Measurements from ENCODE around the gene EMX2.
"Not testable (repeated sequence)": the region's sequence is repeated elsewhere in the genome, so short reads cannot be mapped to it uniquely, and the experiment has no call there.

The EMX2 gene

GRCh38 chr10:117542706-117543224, at the start of gene EMX2:
TSS of gene EMX2 (plus strand) at chr10:117542746. CDS start at chr10:117543268, 522 bp downstream.
- DNase-seq (ENCODE audit: low spot score) = no peak

DNA sequence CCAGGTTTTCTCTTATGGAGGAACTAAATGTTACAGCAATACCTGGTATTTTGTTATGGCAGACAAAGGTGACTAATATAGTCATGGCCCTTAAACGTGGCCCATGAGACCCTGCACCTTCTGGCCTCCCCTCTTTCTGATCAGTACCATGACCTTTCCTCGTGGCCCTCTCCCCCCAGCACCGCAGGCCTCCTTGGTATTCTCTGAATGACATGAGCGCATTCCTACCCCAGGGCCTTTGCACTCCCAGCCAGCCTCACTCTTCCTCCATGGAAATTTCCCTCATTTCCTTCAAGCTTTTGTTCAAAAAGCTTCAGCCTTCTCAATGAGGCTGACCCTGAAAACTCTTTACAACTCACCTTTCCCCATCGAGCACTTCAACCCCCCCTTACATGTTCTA, 46.5 kb upstream of the EMX2 start:
- DNase-seq (ENCODE audit: low spot score) = no peak

DNA sequence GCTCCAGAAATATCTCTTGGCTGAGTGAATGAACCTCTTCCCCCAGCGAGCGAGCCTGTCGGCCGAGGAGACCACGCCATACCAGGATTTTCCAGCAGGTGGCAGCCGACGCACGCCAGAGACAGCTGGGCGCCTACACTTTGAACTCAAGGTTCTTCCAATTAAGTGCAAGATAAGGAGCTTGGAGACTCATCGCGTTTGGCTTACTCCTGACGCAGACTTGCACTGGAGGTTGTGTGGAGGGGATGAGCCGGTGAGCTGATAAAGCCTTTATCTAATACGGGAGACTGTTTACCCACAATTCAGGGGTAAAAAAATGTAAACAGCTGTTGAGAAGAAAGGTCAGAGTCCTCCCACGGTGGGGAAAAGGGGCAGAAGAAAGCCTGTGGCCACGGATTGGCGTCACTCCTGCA, 45.9 kb upstream of the EMX2 start:
- DNase-seq (ENCODE audit: low spot score) = peak; percentile 83

GRCh38 chr10:117497736-117498135, 44.8 kb upstream of the EMX2 start:
- no peak for DNase-seq (ENCODE audit: low spot score)

- peak; percentile 73 for DNase-seq (ENCODE audit: low spot score)
These were observed 43.1 kb upstream of the EMX2 start for GRCh38 chr10:117499248-117500105.

GRCh38 chr10:117500456-117500855, 42.1 kb upstream of the EMX2 start:
- no peak for DNase-seq (ENCODE audit: low spot score)

DNA sequence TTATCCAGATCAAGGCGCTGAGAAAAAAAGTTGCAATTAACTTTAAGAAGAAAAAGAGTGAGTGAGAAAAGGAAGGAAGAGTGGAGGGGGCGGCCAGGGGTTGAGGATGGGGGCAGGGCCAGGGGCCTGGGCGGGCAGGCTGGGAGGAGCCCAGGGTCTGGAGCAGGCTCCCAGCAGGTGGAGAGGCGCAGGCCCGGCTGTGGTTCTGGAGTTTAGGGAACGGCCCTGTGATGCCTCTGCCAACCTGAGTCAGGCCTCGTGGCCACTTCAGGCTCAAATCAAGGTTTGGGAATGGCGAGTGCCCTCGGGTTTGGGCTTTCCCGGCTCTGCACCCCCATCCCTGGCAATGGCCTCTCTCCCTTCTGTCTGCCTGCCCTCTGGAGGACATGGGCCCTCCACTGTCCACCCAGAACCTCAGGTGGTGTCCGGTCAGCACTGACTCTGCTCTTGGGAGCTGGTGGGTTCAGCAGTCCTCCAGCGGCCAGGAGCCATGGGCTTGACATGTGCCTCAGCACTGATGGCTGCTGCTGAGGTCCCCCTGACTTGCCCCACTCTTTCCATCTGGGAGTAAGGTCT, 41.0 kb upstream of the EMX2 start:
- no peak for DNase-seq (ENCODE audit: low spot score)

- DNase-seq (ENCODE audit: low spot score) = no peak
These were observed 39.9 kb upstream of the EMX2 start for GRCh38 chr10:117502421-117503243.

- DNase-seq (ENCODE audit: low spot score) = peak; percentile 72
These were observed 39.0 kb upstream of the EMX2 start for GRCh38 chr10:117503244-117504205.

DNA sequence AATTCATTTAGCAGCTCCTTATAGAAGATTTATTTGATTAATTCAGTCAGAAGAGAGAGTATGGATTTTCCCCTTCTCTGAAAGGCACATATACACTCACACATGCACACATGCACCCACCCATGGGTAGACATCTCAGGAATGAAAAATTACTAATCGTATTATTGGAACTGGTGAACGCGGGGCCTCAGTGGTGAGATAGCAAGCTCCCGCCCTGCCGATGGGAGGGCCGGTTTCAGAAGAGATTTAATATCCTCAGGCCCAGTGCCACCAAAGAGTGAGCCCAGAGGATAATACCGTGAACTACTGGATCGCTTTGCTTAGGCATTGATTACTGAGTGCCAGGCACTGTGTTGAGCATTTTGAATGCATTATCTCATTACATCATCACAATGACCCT, 38.0 kb upstream of the EMX2 start:
- no peak for DNase-seq (ENCODE audit: low spot score)

- DNase-seq (ENCODE audit: low spot score) = not testable (repeated sequence)
These were observed 35.5 kb upstream of the EMX2 start for GRCh38 chr10:117507081-117507480.

GRCh38 chr10:117509573-117509972, 33.0 kb upstream of the EMX2 start:
- DNase-seq (ENCODE audit: low spot score) = no peak

GRCh38 chr10:117511601-117512390, 30.8 kb upstream of the EMX2 start:
- DNase-seq (ENCODE audit: low spot score) = no peak

DNA sequence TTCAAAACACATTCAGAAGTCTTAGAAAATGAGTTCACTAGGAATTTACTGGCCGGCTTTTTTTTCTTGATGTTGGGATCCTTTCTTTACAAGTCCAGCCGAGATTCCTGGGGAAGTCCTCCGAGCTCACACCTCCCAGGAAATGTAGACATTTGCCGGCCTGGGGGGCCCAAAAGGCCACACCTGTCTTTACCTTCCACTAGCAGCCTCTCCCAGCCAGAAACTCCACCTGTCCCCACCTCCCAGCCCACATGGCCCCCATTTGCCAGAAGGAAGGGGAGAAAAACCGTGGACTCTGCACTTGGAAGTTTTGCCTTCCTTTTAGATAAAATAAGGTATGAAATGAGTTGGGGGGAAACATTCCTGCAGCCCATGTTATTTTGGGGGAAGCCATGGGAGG, 27.6 kb upstream of the EMX2 start:
- no peak for DNase-seq (ENCODE audit: low spot score)

DNA sequence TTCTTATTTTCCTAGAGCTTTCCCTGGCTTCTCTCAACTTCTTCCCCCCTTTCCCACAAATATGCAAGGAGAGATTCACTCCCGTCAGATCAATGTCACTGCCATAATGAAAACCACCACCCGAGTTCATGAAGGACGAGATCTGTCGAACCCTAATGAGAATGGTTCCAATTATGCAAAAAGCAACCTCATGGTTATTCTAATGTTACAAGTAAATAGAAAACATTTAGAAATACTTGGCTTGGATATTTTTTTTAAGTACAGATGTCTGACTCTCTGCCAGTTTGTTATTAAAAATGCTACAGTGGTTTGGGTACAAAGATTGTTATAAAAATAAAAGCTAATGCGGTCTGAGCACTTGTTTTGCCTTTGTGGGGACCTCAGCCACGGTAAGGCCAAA, 25.9 kb upstream of the EMX2 start:
- no peak for DNase-seq (ENCODE audit: low spot score)

DNA sequence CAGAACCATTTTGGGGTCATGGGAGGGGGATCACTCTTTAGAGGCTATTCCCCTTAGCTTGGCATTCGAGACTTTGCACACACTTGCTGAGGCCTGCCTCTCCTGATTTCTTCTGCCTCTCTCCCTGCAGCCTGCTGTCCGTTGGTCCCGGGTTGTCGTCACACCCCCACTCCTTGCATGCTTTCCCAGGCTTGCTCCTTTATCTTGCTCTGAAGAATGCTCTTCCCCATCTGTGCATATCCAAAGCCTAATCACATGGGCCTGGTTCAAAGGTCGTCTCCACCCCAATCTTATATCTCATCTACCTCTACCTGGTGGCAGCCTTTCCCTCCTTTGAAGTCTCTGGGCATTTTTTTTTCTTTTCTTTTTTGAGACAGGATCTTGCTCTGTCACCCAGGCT, 24.3 kb upstream of the EMX2 start:
- DNase-seq (ENCODE audit: low spot score) = no peak

DNA sequence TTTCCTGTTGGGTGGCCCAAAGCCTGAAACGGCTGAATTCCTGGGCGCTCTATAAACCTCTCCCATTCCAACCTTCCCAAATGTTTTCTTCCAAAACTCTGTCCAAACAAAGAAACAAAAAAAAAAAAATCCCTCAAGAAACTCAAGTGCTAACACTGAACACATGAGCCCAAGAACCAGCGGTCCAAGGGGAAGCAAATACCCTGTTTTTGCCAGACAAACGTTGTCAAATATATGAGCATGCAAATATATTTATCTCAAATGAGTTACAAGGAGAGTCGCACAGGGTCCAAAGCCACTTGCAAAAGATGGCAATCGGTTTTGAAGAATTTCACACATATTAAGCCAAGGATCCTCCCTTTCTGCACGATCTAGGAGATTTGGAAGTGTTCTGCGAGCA, 23.3 kb upstream of the EMX2 start:
- no peak for DNase-seq (ENCODE audit: low spot score)

DNA sequence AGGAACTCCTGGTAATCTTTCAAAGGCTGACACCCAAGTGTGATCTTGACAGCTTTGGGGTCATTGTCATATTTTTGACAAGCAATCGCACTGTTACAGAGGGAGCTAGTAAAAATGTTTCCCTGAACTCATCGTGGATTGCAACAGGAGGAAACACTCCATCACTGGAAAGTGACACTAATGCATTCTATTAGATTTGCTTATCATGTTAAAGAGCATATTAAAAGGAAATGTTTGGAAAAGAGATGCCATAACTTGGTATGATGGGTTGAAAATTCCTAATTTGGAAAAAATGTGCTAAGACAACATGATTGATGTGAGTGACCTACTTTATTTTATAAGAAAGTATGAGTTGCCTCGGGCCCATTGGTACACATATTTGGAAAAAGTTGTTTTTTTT, 22.7 kb upstream of the EMX2 start:
- no peak for DNase-seq (ENCODE audit: low spot score)

- DNase-seq (ENCODE audit: low spot score) = no peak
These were observed 11.8 kb upstream of the EMX2 start for GRCh38 chr10:117530791-117531190.

DNA sequence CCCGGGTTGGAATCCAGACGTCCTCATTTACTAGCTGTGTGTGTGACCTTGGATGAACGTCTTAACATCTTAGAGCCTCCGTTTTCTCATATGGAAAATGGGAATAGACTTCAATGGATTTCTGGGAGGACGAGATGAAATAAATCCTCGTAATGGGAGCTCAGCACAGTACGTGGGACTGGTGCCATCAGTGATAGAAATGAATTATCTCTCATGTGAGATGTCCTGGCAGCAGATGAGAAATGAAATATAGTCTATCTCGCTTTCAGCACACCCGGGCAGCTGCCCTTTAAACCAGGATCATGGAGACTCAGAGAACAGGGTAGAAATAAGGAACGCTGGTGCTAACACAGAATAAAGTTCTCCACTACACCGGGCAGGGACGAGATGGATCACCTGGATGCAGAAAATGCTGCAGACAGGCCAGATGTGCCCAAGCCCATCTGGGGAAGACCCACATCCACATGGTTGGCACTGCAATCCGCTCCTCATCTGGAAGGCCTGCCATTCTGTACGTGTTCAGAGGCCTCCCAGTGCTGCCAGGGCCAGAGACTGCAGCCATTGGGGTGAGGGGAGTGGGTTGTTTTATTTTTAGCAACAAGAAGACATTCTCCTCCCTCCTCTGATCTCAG, 11.1 kb upstream of the EMX2 start:
- DNase-seq (ENCODE audit: low spot score) = no peak

All from AG08395 (cell line).